ENCODE data around the gene TTLL1.

GRCh38 chr22:43127166-43127908 lies 38.1 kb upstream of the TTLL1 start:
- TF ChIP-seq POLR2AphosphoS5 (IDR thresholded peaks at IDR 0.05; ENCODE audit: low read depth, low read length) (peak; percentile 89), CTCF (IDR thresholded peaks at IDR 0.05 in 2 of 3, conservative IDR thresholded peaks at IDR 0.05 in 1 of 3; ENCODE audit: borderline replicate concordance in 1 of 3, insufficient read depth in 1 of 3, low read depth in 2 of 3, low read length in 2 of 3) (no peak), CEBPB (IDR thresholded peaks at IDR 0.05; ENCODE audit: low read depth) (no peak), ZNF274 (IDR thresholded peaks at IDR 0.05; ENCODE audit: low read depth, low read length) (no peak), FOSL1 (IDR thresholded peaks at IDR 0.05; ENCODE audit: low read depth) (no peak)
